IMR-90 (cell line): Measurements from ENCODE around the gene SIGLEC12. TPM values are rescaled to one million over a fixed set of nuclear protein-coding genes. Genes with fewer than 3 reads are reported as not detected.

Experiments
- ATAC-seq: fragments of 200-7000 bp; cut with Tn5 transposase; 2 replicates; pipeline ENCODE4 v1.9.1; 2020; ENCODE audit warnings: low read depth, mild to moderate bottlenecking, moderate library complexity
- BruUV-seq: library from RNA; stranded (reverse); fragments of 400-500 nt; replicated peaks from 2 replicates; lab custom pipeline; 2021; lab: Mats Ljungman, UMichigan
- CTCF ChIA-PET: fragments of 300-600 bp; formaldehyde crosslinking; extraction: SDS; loops from one replicate; lab custom pipeline; 2021; ENCODE audit warnings: antibody characterized with exemption; lab: Yijun Ruan, JAX
- POLR2A ChIA-PET: fragments of 300-600 bp; sonication (Branson Sonifier 250); formaldehyde crosslinking; loops from one replicate; lab custom pipeline; 2022; ENCODE audit warnings: antibody characterized with exemption; ENCODE audit not compliant: unreplicated experiment; lab: Charles Lee
- DNase-seq: peaks from one replicate; pipeline ENCODE4 v3.0.0; 2013
- H2AFZ ChIP-seq: replicated peaks from 2 replicates; pipeline ENCODE3; 2013; ENCODE audit warnings: low read length, mild to moderate bottlenecking; ENCODE audit not compliant: poor library complexity
- H2AK5ac ChIP-seq: 2 replicates; pipeline ENCODE4 v1.6.1; 2013; ENCODE audit warnings: low read depth, low read length, inconsistent platforms
- H2AK9ac ChIP-seq: replicated peaks from 2 replicates; pipeline ENCODE3; 2013; ENCODE audit warnings: mild to moderate bottlenecking, low read depth, low read length, moderate library complexity; ENCODE audit not compliant: poor library complexity
- H2BK120ac ChIP-seq: 2 replicates; pipeline ENCODE4 v1.6.1; 2013; ENCODE audit warnings: low read depth, low read length, inconsistent platforms
- H2BK15ac ChIP-seq: 3 replicates; pipeline ENCODE4 v1.6.1; 2013; ENCODE audit warnings: low read depth, low read length, inconsistent platforms
- H2BK20ac ChIP-seq: 2 replicates; pipeline ENCODE4 v1.6.1; 2013; ENCODE audit warnings: low read depth, mild to moderate bottlenecking, inconsistent platforms, low read length, moderate library complexity
- H2BK5ac ChIP-seq: 2 replicates; pipeline ENCODE4 v1.6.1; 2013; ENCODE audit warnings: mild to moderate bottlenecking, low read depth, low read length, inconsistent platforms; ENCODE audit not compliant: poor library complexity, severe bottlenecking
- H3K14ac ChIP-seq: replicated peaks from 2 replicates; pipeline ENCODE4 v1.6.1; 2013; ENCODE audit warnings: low read depth, low read length, inconsistent platforms
- H3K18ac ChIP-seq: 2 replicates; pipeline ENCODE4 v1.6.1; 2013; ENCODE audit warnings: low read depth, low read length, control low read depth
- H3K23ac ChIP-seq: 2 replicates; pipeline ENCODE4 v1.6.1; 2013; ENCODE audit warnings: low read depth, low read length, inconsistent platforms
- H3K27ac ChIP-seq: 2 replicates; pipeline ENCODE4 v1.5.1; 2013; ENCODE audit warnings: mild to moderate bottlenecking, control low read depth, low read length; ENCODE audit not compliant: insufficient read depth
- H3K27me3 ChIP-seq: 2 replicates; pipeline ENCODE4 v1.6.1; 2013; ENCODE audit warnings: low read length; ENCODE audit not compliant: control insufficient read depth, insufficient read depth
- H3K36me3 ChIP-seq: 2 replicates; pipeline ENCODE4 v1.6.1; 2013; ENCODE audit warnings: low read length, mixed read lengths; ENCODE audit not compliant: control insufficient read depth, insufficient read depth
- H3K4ac ChIP-seq: 2 replicates; pipeline ENCODE4 v1.6.1; 2013; ENCODE audit warnings: low read depth, low read length, inconsistent platforms
- H3K4me1 ChIP-seq: 2 replicates; pipeline ENCODE4 v1.6.1; 2013; ENCODE audit warnings: low read length, mixed read lengths; ENCODE audit not compliant: control insufficient read depth, insufficient read depth
- H3K4me2 ChIP-seq: 2 replicates; pipeline ENCODE4 v1.6.1; 2013; ENCODE audit warnings: low read depth, mild to moderate bottlenecking, control low read depth, low read length, moderate library complexity
- H3K4me3 ChIP-seq: 2 replicates; pipeline ENCODE4 v1.5.1; 2013; ENCODE audit warnings: low read depth, mild to moderate bottlenecking, control low read depth, low read length, moderate library complexity; ENCODE audit not compliant: insufficient read depth
- H3K56ac ChIP-seq: 2 replicates; pipeline ENCODE4 v1.6.1; 2013; ENCODE audit warnings: low read length, inconsistent platforms; ENCODE audit not compliant: insufficient read depth; ENCODE audit errors: extremely low read depth
- H3K79me1 ChIP-seq, 2 experiments: 2 replicates each; pipeline ENCODE4 v1.6.1; 2013; ENCODE audit warnings: low read length in 2 of 2, inconsistent platforms in 1 of 2, low read depth in 1 of 2
- H3K9ac ChIP-seq: 2 replicates; pipeline ENCODE4 v1.6.1; 2013; ENCODE audit warnings: low read depth, low read length, control low read depth
- H3K9me1 ChIP-seq: 2 replicates; pipeline ENCODE4 v1.6.1; 2013; ENCODE audit warnings: low read length, inconsistent platforms; ENCODE audit not compliant: insufficient read depth
- H3K9me3 ChIP-seq: 2 replicates; pipeline ENCODE4 v1.6.1; 2013; ENCODE audit warnings: low read length; ENCODE audit not compliant: control insufficient read depth, insufficient read depth
- H4K20me1 ChIP-seq: 2 replicates; pipeline ENCODE4 v1.6.1; 2013; ENCODE audit warnings: low read length, inconsistent platforms; ENCODE audit not compliant: insufficient read depth
- H4K5ac ChIP-seq: 2 replicates; pipeline ENCODE4 v1.6.1; 2013; ENCODE audit warnings: mild to moderate bottlenecking, low read depth, low read length, control low read depth
- H4K8ac ChIP-seq, 2 experiments: 2 replicates each; pipeline ENCODE4 v1.6.1; 2013; ENCODE audit warnings: low read depth in 2 of 2, low read length in 2 of 2, control low read depth in 1 of 2, inconsistent platforms in 1 of 2
- H4K91ac ChIP-seq: 2 replicates; pipeline ENCODE4 v1.6.1; 2013; ENCODE audit warnings: low read depth, low read length, inconsistent platforms; ENCODE audit not compliant: insufficient read depth
- BHLHE40 ChIP-seq: fragments of 150-350 bp; IDR thresholded peaks from 2 replicates; pipeline ENCODE4 v1.6.1; 2016; ENCODE audit warnings: mild to moderate bottlenecking, low read depth, low read length
- CHD1 ChIP-seq: IDR thresholded peaks from 2 replicates; pipeline ENCODE4 v1.6.1; 2012; ENCODE audit warnings: low read depth, low read length, improper control_type of control experiment
- ELK1 ChIP-seq: fragments of 150-350 bp; IDR thresholded peaks from 2 replicates; pipeline ENCODE4 v1.6.1; 2016; ENCODE audit warnings: low read depth, mild to moderate bottlenecking, low read length, moderate library complexity, borderline replicate concordance
- FOS ChIP-seq: fragments of 150-350 bp; IDR thresholded peaks from 2 replicates; pipeline ENCODE4 v1.6.1; 2016; ENCODE audit warnings: low read depth, low read length
- MAFK ChIP-seq: IDR thresholded peaks from 2 replicates; pipeline ENCODE4 v1.6.1; 2012; ENCODE audit warnings: low read depth, low read length, improper control_type of control experiment
- MXI1 ChIP-seq: IDR thresholded peaks from 2 replicates; pipeline ENCODE4 v1.6.1; 2012; ENCODE audit warnings: low read depth, mild to moderate bottlenecking, low read length, moderate library complexity, borderline replicate concordance
- POLR2A ChIP-seq: IDR thresholded peaks from 2 replicates; pipeline ENCODE4 v1.6.1; 2012; ENCODE audit warnings: mild to moderate bottlenecking, low read depth, low read length
- RAD21 ChIP-seq: IDR thresholded peaks from 2 replicates; pipeline ENCODE4 v1.6.1; 2012; ENCODE audit warnings: low read length, improper control_type of control experiment
- RFX5 ChIP-seq: IDR thresholded peaks from 2 replicates; pipeline ENCODE4 v1.8.0; 2012; ENCODE audit warnings: low read depth, mild to moderate bottlenecking, low read length, moderate library complexity
- SMC3 ChIP-seq: fragments of 150-350 bp; IDR thresholded peaks from 2 replicates; pipeline ENCODE4 v1.6.1; 2016; ENCODE audit warnings: low read depth, mild to moderate bottlenecking, antibody characterized with exemption, low read length, moderate library complexity
- USF2 ChIP-seq: fragments of 150-350 bp; IDR thresholded peaks from 2 replicates; pipeline ENCODE4 v1.6.1; 2017; ENCODE audit warnings: mild to moderate bottlenecking, antibody characterized with exemption, low read length, low read depth
- WGBS, 2 experiments: methylation state at CpG; one replicate each; pipeline versions ENCODE4 v1.1.5 to v1.1.7; 2013; ENCODE audit warnings: missing lambda C conversion rate in 2 of 2; ENCODE audit not compliant: insufficient read length in 1 of 2; ENCODE audit errors: extremely low coverage in 2 of 2; 5-methylcytosine and 5-hydroxymethylcytosine counted together
- dilution Hi-C: fragments of 300-500 bp; cut with HindIII; formaldehyde crosslinking; loops from one replicate; pipeline ENCODE4 v1.14.3; 2018; ENCODE audit warnings: low sequenced_read_pairs; ENCODE audit not compliant: unreplicated experiment
- in situ Hi-C: fragments of 300-500 bp; cut with MboI; formaldehyde crosslinking; loops from 3 replicates; pipeline ENCODE4 v1.14.3; 2019; ENCODE audit warnings: low sequenced_read_pairs, inconsistent platforms, mixed read lengths
- intact Hi-C: fragments of 100-400 bp; cut with micrococcal nuclease; formaldehyde crosslinking; loops from 2 replicates; pipeline ENCODE4 v1.10.0; 2022
- polyA plus RNA-seq, 3 experiments: library from polyadenylated mRNA; depleted of rRNA; stranded (reverse); fragments of >200 nt; gene quantifications; 2 replicates each; pipeline ENCODE4 v1.2.3, GENCODE V29; 2012; ENCODE audit warnings: low replicate concordance in 1 of 3
- total RNA-seq: library from RNA; depleted of rRNA; stranded (reverse); fragments of >200 nt; gene quantifications from 2 replicates; pipeline ENCODE4 v1.2.3, GENCODE V29; 2012

SIGLEC12 gene
- total and polyA plus RNA-seq, 2 of the 4 experiments (the other 2 are of a cell fraction), result not detected

- Histone ChIP-seq H3K27ac (no peak overlapping the region), H4K91ac (no peak overlapping the region), H2BK15ac (no peak overlapping the region), H4K20me1 (no peaks in the 10 kb centered on the region), H2BK5ac (no peak overlapping the region), H3K18ac (no peak overlapping the region), H2AK9ac (no peak overlapping the region), H2AK5ac (no peak overlapping the region), H2BK120ac (no peak overlapping the region), H3K9me3 (no peaks in the 10 kb centered on the region; the same call in 1 of the 2 replicates), H3K9me1 (no peaks in the 10 kb centered on the region), H3K9ac (no peak overlapping the region), H3K4ac (no peak overlapping the region), H3K4me3 (no peak overlapping the region), H4K5ac (no peak overlapping the region), H2AFZ (no peak overlapping the region), H3K4me1 (no peaks in the 10 kb centered on the region), H3K79me1 (no peaks in the 10 kb centered on the region), H3K14ac (no peak overlapping the region), H3K23ac (no peak overlapping the region), H3K36me3 (no peaks in the 10 kb centered on the region), H4K8ac (no peak overlapping the region), H3K56ac (no peak overlapping the region), H3K4me2 (no peak overlapping the region), H3K27me3 (no peaks in the 10 kb centered on the region), H2BK20ac (no peak overlapping the region)
- in situ Hi-C loops (no loop called here), intact Hi-C loops (no loop called here), dilution Hi-C loops (no loop called here)
- ATAC-seq, result no peak
- CTCF ChIA-PET, result interaction anchor here (2.1 kb wide), 1 partner anchor 8 kb away, joined by 8 read pairs; no protein-coding TSS in a partner anchor
- no peak for DNase-seq
- no peak for TF ChIP-seq RAD21
- TF ChIP-seq SMC3, result no peak
- no peak for TF ChIP-seq CHD1
- no peak for TF ChIP-seq ELK1
- no peak for TF ChIP-seq MXI1
- no peak for TF ChIP-seq RFX5
- TF ChIP-seq BHLHE40, result no peak
- TF ChIP-seq MAFK, result no peak
- no peak for TF ChIP-seq USF2
- no peak for TF ChIP-seq POLR2A
- TF ChIP-seq FOS, result no peak
- no CpG with 5 or more reads among the region's 6 CpGs for WGBS, 2 experiments
- BruUV-seq, result no TSS peak
- POLR2A ChIA-PET, result no interaction called here
Observed at GRCh38 chr19:51507640-51508058, 6.0 kb upstream of the SIGLEC12 start.
